Tibial nerve (tissue), 4 donors: ENCODE data around the gene IFNA5. TPM values are rescaled to one million over a fixed set of nuclear protein-coding genes. Genes with fewer than 3 reads are reported as not detected.

ENCODE experiments used
- DNase-seq, 2 donors: peaks; one replicate each; pipeline ENCODE4 v3.0.0-alpha.2; 2019; ENCODE audit warnings: low spot score in 2 of 2
- H3K27ac ChIP-seq, 4 donors: fragments of 200-600 bp; sonication (generic) in 3 of 4; one replicate each; pipeline ENCODE4 v1.5.1; 2017 to 2019; ENCODE audit warnings: mild to moderate bottlenecking in 1 of 4
- H3K27me3 ChIP-seq, 2 donors: fragments of 200-600 bp; sonication (generic) in 1 of 2; one replicate each; pipeline versions ENCODE4 v1.5.1 to v1.6.0; 2017 to 2019
- H3K36me3 ChIP-seq, 3 donors: fragments of 200-600 bp; sonication (generic); one replicate each; pipeline ENCODE4 v1.5.1; 2018 to 2019
- H3K4me1 ChIP-seq, 4 donors: fragments of 200-600 bp; sonication (generic) in 3 of 4; one replicate each; pipeline ENCODE4 v1.5.1; 2017 to 2019
- H3K4me3 ChIP-seq, 4 donors: fragments of 200-600 bp; sonication (generic) in 3 of 4; one replicate each; pipeline ENCODE4 v1.5.1; 2017 to 2019; ENCODE audit warnings: mild to moderate bottlenecking in 1 of 4, moderate library complexity in 1 of 4
- H3K9me3 ChIP-seq, 4 donors: fragments of 200-600 bp; sonication (generic) in 3 of 4; one replicate each; pipeline ENCODE4 v1.5.1; 2017 to 2019
- EP300 ChIP-seq, 2 donors: sonication (generic); formaldehyde crosslinking; IDR thresholded peaks; one replicate each; pipeline ENCODE4 v1.6.1; 2017; ENCODE audit warnings: antibody characterized with exemption in 2 of 2, mild to moderate bottlenecking in 1 of 2
- POLR2A ChIP-seq, 2 donors: fragments of 450-650 bp; IDR thresholded peaks; one replicate each; pipeline ENCODE4 v1.6.1; 2017; ENCODE audit warnings: antibody characterized with exemption in 2 of 2, mild to moderate bottlenecking in 2 of 2, moderate library complexity in 2 of 2
- WGBS, 2 donors: methylation state at CpG; one replicate each; pipeline ENCODE4 v1.1.5; 2018; 5-methylcytosine and 5-hydroxymethylcytosine counted together
- total RNA-seq, 4 donors: library from RNA; depleted of rRNA; stranded (reverse); fragments of >200 nt; gene quantifications; one replicate each; pipeline ENCODE4 v1.1.0, GENCODE V29; 2016
- TF ChIP-seq, protein P1 (sequence below), 5 experiments: fragments of 200-600 bp in 3 of 5; fragments of 450-650 bp in 2 of 5; sonication (generic) in 3 of 5; IDR thresholded peaks; one replicate each; pipeline ENCODE4 v1.5.1; 2016 to 2019; ENCODE audit warnings: antibody characterized with exemption in 5 of 5, mild to moderate bottlenecking in 3 of 5, moderate library complexity in 2 of 5

The IFNA5 gene
- total RNA-seq, 4 donors from 2014 or later: 0.90 TPM; not detected in 3

DNA sequence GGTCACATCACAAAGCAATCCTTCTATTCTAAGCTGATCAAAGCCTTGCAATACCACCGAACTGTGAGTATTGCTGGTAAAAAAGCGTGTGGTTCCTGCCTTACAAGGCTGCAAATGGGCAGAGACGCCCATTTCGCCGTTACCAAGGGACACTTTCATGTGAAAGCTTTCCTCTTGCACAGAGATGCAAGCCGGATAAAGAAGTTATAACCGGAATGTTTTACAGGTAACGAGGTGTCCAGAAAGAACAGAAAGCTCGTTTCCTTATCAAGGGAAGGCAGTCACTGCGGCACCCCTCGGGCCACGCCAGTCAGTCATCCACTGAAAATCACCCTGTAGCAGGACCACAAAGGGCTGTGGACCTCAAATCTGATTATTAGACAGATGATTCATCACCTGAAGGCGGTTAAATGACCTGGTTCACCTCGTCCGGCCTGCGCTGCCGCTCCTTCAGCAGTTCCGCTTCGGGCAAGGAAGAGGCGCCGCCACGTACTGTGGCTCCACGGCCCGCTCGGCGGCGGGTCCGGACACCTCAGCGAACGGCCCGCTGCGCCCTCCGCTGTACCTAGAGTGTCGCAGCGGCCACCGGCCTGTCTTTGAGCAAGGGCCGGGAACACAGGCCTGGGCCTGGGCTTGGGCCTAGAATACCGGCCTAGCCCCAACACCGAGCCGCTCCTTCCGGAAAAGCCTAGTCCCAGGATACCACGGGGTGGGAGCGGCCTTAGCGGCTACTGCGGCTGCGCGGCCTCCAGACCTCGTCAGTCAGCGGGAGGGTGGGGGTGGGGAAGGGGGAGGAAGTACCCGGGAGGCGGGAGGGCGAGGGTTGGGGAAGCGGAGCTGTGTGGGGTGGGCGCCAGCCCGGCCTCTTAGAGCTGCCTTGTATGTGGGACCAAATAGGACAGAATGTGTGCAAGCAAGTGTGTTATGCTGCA lies 29.9 kb upstream of the IFNA5 start, which contains the start of gene KLHL9:
Gene KLHL9 (minus strand): TSS at position 704 of the 932 bp plus-strand sequence. CDS start 545 bp downstream, at position 159.
- peaks cover 4 to 50% (median 24%) of the 10 kb centered on the region in 4 donors for H3K4me1 ChIP-seq
- peak within 1 kb of the TSS; percentile 68 to 92 (median 79) for H3K4me3 ChIP-seq
- H3K9me3 ChIP-seq: no peaks in the 10 kb centered on the region
- no peaks in the 10 kb centered on the region for H3K27me3 ChIP-seq
- peak; percentile 80 for DNase-seq
- H3K27ac ChIP-seq: peak within 1 kb of the TSS; percentile 83 to 94 (median 92)
- no peaks in the 10 kb centered on the region for H3K36me3 ChIP-seq
- TF ChIP-seq, protein P1, sequence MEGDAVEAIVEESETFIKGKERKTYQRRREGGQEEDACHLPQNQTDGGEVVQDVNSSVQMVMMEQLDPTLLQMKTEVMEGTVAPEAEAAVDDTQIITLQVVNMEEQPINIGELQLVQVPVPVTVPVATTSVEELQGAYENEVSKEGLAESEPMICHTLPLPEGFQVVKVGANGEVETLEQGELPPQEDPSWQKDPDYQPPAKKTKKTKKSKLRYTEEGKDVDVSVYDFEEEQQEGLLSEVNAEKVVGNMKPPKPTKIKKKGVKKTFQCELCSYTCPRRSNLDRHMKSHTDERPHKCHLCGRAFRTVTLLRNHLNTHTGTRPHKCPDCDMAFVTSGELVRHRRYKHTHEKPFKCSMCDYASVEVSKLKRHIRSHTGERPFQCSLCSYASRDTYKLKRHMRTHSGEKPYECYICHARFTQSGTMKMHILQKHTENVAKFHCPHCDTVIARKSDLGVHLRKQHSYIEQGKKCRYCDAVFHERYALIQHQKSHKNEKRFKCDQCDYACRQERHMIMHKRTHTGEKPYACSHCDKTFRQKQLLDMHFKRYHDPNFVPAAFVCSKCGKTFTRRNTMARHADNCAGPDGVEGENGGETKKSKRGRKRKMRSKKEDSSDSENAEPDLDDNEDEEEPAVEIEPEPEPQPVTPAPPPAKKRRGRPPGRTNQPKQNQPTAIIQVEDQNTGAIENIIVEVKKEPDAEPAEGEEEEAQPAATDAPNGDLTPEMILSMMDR (IDR thresholded peaks at IDR 0.05): no peak
- peak in 1 of 2 donors; percentile 95 for TF ChIP-seq EP300 (IDR thresholded peaks at IDR 0.05)
- TF ChIP-seq POLR2A (IDR thresholded peaks at IDR 0.05): peak; percentile 42 to 72
- 0 to 4% methylated on average over 20 to 55 of the region's 55 CpGs for WGBS, 2 donors

DNA sequence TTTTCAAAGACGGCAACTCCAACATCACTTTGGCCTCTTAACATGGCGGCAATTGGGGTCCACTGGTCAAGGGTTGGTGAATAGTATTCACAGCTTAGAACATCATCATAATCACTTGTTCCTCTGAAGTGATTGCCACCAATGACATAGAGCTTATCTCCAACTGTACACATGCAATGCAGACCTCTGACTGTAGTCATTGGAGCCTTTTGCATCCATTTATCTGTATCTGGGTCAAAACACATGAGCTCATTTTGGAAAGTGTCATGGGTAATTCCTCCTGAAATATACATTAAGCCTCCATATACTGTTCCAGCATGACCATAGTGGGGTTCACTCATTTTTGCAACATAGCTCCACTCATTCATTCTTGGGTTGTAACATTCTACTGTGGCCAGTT lies 28.1 kb upstream of the IFNA5 start:
- Histone ChIP-seq H3K27ac (no peak overlapping the region), H3K9me3 (no peaks in the 10 kb centered on the region), H3K4me1 (peaks cover 4 to 68% (median 30%) of the 10 kb centered on the region in 4 donors), H3K36me3 (no peaks in the 10 kb centered on the region), H3K27me3 (no peaks in the 10 kb centered on the region), H3K4me3 (peak overlapping the region in 1 of 4 donors; percentile 71)
- TF ChIP-seq, protein P1 (IDR thresholded peaks at IDR 0.05): no peak
- no peak for TF ChIP-seq POLR2A (IDR thresholded peaks at IDR 0.05)
- no peak for TF ChIP-seq EP300 (IDR thresholded peaks at IDR 0.05)
- DNase-seq: no peak
- 97% methylated on average over 2 of the region's 2 CpGs for WGBS, 2 donors

DNA sequence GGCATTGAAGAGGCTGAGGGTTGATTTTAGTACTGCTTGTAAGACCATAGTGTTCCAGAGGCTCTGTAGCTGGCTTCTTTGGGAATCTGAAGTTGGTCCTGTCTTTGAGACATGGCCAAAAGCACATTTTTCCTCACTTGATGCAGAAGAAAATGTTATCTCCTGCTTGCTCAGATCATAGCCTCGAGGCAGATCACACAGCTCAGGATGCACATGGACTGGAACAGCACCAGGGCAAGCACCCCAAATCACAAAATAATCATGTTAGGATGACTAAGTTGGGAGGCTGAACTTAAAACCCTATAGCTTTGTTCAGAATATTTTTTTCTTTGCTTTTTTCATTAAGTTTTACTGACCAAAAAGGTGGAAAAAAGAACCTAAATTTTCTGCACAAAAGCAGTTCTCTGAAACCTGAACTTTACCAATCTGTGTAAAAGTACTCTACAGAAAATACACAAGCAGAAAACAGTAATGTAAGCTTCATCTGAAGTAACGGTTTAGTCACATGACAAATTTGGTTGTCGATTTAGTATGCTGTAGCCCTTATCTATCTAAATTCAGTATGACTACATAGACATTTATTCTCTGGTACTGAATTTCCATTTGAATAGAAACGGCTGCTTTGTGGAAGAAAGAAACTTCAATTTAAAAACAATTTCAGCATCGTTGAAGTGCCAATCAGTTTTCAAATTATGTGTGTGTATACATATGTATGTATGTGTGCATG lies 26.7 kb upstream of the IFNA5 start:
- Histone ChIP-seq H3K4me1 (peaks cover 4 to 82% (median 30%) of the 10 kb centered on the region in 4 donors), H3K36me3 (no peaks in the 10 kb centered on the region), H3K27me3 (no peaks in the 10 kb centered on the region), H3K9me3 (no peaks in the 10 kb centered on the region), H3K27ac (no peak overlapping the region), H3K4me3 (no peak overlapping the region)
- WGBS, 2 donors: 29 to 39% methylated on average over 5 of the region's 5 CpGs
- TF ChIP-seq, protein P1 (IDR thresholded peaks at IDR 0.05): no peak
- no peak for TF ChIP-seq EP300 (IDR thresholded peaks at IDR 0.05)
- TF ChIP-seq POLR2A (IDR thresholded peaks at IDR 0.05): no peak
- DNase-seq: no peak

DNA sequence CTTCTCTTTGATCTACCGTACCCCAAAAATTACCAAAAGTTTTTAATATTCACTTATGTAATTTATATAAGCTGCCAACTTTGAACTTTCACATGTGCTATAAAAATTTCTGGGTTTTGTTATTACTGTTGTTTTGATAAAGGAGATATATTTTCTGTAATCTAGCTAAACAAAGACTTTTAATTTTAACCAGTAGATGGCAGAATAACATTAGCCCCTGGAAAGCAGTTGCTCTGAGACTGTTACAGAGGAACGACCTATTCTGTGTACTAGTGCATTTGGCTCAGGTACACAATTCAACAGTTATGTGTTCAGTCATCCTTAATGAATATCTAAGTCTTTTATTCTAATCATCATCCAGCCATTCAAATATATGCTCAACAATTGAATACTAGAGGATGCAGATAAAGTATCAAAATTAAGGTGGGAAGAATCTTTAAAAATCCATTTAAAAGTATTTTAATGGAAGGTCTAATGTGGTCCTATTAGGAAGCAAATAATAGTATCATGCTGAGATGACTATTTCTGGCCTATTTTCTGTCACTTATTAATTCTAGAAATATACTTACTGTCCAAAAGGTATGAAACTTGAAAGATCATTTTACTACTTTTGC lies 21.5 kb upstream of the IFNA5 start:
- WGBS, 2 donors: 34 to 36% methylated on average over 2 of the region's 2 CpGs
- Histone ChIP-seq H3K4me3 (no peak overlapping the region), H3K36me3 (peaks cover 0 to 33% (median 0%) of the 10 kb centered on the region in 3 donors), H3K9me3 (no peaks in the 10 kb centered on the region), H3K27ac (no peak overlapping the region), H3K4me1 (peaks cover 0 to 63% (median 17%) of the 10 kb centered on the region in 4 donors), H3K27me3 (no peaks in the 10 kb centered on the region)
- DNase-seq: no peak
- TF ChIP-seq EP300 (IDR thresholded peaks at IDR 0.05): no peak
- TF ChIP-seq, protein P1 (IDR thresholded peaks at IDR 0.05): peak; percentile 50 to 73 (median 55)
